ENCODE data around the gene DRC1. TPM values are rescaled to one million over a fixed set of nuclear protein-coding genes. Genes with fewer than 3 reads are reported as not detected.

DRC1 gene
- total RNA-seq, 1 experiment from 2014 or later: not detected

DNA sequence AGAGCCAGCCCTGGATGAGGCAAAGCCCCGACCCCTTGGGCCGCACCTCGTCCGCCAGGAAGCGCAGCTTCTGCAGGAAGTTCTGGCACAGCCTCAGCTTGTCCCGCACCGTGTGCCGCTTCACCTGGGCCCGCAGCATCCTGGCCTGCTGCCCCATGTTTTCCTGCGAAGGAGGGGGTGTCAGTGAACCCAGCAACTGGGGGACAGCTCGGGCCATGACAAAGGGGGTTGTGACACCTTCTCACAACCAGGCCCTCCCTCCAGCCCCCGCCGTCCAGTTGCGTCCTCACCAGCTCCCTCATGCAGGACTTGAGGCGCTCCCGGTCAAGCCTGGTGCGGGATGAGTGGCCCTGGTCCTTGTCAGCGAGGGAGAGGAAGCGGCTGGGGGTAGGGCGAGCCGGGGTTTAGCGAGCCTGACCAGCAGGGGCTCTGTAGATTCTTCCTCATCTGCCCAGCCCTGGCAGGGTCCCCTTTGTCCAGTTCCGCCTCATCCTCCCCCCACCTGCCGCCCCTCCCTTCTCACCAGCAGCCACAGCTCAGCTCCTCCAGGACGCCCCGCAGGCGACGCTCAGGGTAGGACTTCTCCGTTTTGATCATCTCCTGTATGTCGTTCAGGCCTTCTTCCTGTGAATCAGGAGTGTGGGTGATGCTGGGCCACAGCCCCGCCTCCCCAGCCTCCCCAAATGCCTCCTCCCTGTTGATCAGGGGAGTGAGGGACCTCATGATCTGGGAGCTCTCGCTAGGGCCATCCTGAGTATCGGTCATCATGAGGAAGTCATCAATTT, 75.6 kb downstream of the DRC1 start:
- ChIA-PET RAD21 (ENCODE audit: low non-redundant PET in 1 of 2, low total read pairs in 2 of 2, uncharacterized antibody in 2 of 2, unreplicated experiment in 2 of 2) (no interaction called here), CTCF (no interaction called here), POLR2A (no interaction called here)
- ATAC-seq (no peak), DNase-seq (ENCODE audit: low read depth, low spot score) (no peak)
- Histone ChIP-seq H3K36me3 (ENCODE audit: control insufficient read depth in 1 of 2, insufficient read depth in 2 of 2, low read length in 2 of 2) (no peaks in the 10 kb centered on the region), H3K27ac (ENCODE audit: low read depth, low read length) (no peak overlapping the region), H3K9ac (ENCODE audit: low read length) (no peak overlapping the region), H3K9me2 (ENCODE audit: insufficient read depth) (no peaks in the 10 kb centered on the region), H3K4me2 (ENCODE audit: low read length) (no peak overlapping the region), H3K9me3 (ENCODE audit: control insufficient read depth in 1 of 2, insufficient read depth in 1 of 2, low read depth in 1 of 2, low read length in 2 of 2) (no peaks in the 10 kb centered on the region), H3K27me3 (ENCODE audit: insufficient read depth, low read length) (no peaks in the 10 kb centered on the region), H3K4me3 (replicated peaks in 1 of 2; ENCODE audit: low read depth in 1 of 2, low read length in 2 of 2) (no peak overlapping the region), H3K4me1 (ENCODE audit: control insufficient read depth in 1 of 2, insufficient read depth in 2 of 2, low read length in 2 of 2) (no peaks in the 10 kb centered on the region), H2AFZ (ENCODE audit: low read depth, low read length, poor library complexity, severe bottlenecking) (no peak overlapping the region), H4K20me1 (ENCODE audit: insufficient read depth) (no peaks in the 10 kb centered on the region), H3K79me2 (ENCODE audit: insufficient read depth, low read length) (no peaks in the 10 kb centered on the region)
- BruUV-seq (replicated peaks): no TSS peak
- intact Hi-C loops (cut with micrococcal nuclease): no loop called here
- TF ChIP-seq, protein P1, sequence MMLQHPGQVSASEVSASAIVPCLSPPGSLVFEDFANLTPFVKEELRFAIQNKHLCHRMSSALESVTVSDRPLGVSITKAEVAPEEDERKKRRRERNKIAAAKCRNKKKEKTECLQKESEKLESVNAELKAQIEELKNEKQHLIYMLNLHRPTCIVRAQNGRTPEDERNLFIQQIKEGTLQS (IDR thresholded peaks at IDR 0.05): no peak
- TF ChIP-seq FOSL1 (IDR thresholded peaks at IDR 0.05; ENCODE audit: low read depth) (no peak), CEBPB (IDR thresholded peaks at IDR 0.05; ENCODE audit: low read depth) (no peak), SP1 (IDR thresholded peaks at IDR 0.05; ENCODE audit: low read depth) (no peak), ELF1 (IDR thresholded peaks at IDR 0.05; ENCODE audit: borderline replicate concordance, low read depth) (no peak), EZH2phosphoT487 (IDR thresholded peaks at IDR 0.05; ENCODE audit: borderline replicate concordance) (no peak), POLR2AphosphoS5 (IDR thresholded peaks at IDR 0.05; ENCODE audit: low read depth, low read length) (no peak), ZFX (IDR thresholded peaks at IDR 0.05) (no peak), EZH2 (IDR thresholded peaks at IDR 0.05) (no peak)
- TF ChIP-seq, protein P2, sequence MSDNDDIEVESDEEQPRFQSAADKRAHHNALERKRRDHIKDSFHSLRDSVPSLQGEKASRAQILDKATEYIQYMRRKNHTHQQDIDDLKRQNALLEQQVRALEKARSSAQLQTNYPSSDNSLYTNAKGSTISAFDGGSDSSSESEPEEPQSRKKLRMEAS (IDR thresholded peaks at IDR 0.05): no peak
- TF ChIP-seq, protein P3, sequence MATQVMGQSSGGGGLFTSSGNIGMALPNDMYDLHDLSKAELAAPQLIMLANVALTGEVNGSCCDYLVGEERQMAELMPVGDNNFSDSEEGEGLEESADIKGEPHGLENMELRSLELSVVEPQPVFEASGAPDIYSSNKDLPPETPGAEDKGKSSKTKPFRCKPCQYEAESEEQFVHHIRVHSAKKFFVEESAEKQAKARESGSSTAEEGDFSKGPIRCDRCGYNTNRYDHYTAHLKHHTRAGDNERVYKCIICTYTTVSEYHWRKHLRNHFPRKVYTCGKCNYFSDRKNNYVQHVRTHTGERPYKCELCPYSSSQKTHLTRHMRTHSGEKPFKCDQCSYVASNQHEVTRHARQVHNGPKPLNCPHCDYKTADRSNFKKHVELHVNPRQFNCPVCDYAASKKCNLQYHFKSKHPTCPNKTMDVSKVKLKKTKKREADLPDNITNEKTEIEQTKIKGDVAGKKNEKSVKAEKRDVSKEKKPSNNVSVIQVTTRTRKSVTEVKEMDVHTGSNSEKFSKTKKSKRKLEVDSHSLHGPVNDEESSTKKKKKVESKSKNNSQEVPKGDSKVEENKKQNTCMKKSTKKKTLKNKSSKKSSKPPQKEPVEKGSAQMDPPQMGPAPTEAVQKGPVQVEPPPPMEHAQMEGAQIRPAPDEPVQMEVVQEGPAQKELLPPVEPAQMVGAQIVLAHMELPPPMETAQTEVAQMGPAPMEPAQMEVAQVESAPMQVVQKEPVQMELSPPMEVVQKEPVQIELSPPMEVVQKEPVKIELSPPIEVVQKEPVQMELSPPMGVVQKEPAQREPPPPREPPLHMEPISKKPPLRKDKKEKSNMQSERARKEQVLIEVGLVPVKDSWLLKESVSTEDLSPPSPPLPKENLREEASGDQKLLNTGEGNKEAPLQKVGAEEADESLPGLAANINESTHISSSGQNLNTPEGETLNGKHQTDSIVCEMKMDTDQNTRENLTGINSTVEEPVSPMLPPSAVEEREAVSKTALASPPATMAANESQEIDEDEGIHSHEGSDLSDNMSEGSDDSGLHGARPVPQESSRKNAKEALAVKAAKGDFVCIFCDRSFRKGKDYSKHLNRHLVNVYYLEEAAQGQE (IDR thresholded peaks at IDR 0.05; ENCODE audit: low read depth): no peak
- TF ChIP-seq, protein P4, sequence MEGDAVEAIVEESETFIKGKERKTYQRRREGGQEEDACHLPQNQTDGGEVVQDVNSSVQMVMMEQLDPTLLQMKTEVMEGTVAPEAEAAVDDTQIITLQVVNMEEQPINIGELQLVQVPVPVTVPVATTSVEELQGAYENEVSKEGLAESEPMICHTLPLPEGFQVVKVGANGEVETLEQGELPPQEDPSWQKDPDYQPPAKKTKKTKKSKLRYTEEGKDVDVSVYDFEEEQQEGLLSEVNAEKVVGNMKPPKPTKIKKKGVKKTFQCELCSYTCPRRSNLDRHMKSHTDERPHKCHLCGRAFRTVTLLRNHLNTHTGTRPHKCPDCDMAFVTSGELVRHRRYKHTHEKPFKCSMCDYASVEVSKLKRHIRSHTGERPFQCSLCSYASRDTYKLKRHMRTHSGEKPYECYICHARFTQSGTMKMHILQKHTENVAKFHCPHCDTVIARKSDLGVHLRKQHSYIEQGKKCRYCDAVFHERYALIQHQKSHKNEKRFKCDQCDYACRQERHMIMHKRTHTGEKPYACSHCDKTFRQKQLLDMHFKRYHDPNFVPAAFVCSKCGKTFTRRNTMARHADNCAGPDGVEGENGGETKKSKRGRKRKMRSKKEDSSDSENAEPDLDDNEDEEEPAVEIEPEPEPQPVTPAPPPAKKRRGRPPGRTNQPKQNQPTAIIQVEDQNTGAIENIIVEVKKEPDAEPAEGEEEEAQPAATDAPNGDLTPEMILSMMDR (IDR thresholded peaks at IDR 0.05 in 2 of 3, conservative IDR thresholded peaks at IDR 0.05 in 1 of 3; ENCODE audit: borderline replicate concordance in 1 of 3, insufficient read depth in 1 of 3, low read depth in 2 of 3, low read length in 2 of 3): no peak
